Hematopoietic multipotent progenitor cell treated with erythropoietin and hydrocortisone succinate and interleukin-3 and kit ligand, for 4 days (in vitro differentiated cells): ENCODE data around the gene NCOA3.
A peak's percentile ranks its signal among the peaks of the same experiment; 100 is the strongest.
"Not testable (repeated sequence)": the region's sequence is repeated elsewhere in the genome, so short reads cannot be mapped to it uniquely, and the experiment has no call there.

ENCODE experiments used
- DNase-seq: peaks from one replicate; pipeline ENCODE4 v3.0.0-alpha.2; 2015

The NCOA3 gene

DNA sequence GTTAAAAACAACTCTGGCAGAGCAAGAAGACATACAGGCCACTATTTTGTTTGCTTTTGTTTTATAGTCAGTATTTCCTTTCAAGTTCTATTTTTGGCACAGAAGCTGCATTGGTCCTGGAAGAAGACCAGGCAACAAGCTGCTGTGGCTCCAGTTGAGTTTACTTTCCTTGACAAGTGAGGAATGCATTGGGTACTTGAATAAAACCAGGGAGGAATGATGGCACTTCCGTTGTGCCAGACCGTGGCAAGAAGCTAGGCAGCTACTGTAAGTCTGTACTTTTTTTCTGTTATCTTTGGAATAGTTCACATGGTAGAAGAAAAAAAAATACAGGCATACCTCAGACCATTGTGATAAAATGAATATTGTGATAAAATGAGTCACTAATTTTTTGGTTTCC lies 66.3 kb downstream of the NCOA3 start:
- peak; percentile 29 for DNase-seq

GRCh38 chr20:47568837-47569410 lies 67.2 kb downstream of the NCOA3 start:
- no peak for DNase-seq

- DNase-seq: no peak
Observed at GRCh38 chr20:47571426-47571825, 69.7 kb downstream of the NCOA3 start.

DNA sequence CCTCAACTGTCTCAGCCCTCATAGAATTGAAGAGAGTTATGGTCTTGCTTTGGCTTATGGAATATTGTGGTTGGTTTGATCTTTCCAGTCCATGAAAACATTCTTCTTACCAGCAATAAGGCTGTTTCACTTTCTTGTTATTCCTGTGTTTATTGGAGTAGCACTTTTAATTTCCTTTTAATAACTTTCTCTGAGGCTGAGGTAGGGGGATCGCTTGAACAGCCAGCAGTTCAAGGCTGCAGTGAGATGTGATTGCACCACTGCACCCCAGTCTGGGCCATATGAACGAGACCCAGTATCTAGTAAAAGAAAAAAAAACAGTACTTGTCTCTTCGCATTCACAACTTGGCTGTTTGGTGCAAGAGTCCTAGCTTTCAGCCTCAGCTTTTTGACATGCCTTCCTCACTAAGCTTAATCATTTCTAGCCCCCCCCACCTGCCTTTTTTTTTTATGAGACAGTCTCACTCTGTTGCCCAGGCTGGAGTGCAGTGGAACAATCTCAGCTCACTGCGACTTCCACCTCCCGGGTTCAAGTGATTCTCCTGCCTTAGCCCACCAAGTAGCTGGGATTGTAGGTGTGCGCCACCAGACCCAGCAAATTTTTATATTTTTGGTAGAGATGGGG lies 70.5 kb downstream of the NCOA3 start:
- DNase-seq: no peak

DNA sequence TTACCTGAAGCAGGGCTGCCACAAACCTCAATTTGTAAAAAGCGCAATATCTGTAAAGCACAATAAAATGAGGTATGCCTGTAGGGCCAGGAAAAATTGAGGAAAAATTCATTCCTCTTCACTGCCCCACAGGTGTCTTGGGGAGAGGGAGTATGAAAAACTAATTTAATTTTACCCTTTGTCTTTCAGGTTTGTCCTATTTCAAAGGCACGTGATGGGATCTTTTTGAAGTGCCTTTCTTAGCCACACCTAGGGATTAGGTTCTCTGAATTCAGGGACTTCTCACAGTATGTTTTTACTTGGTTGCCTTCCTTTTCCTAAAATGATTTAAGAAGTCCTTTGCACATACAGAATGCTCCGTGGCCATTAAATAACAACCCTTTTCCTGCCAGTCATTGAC lies 71.9 kb downstream of the NCOA3 start:
- DNase-seq: no peak

DNA sequence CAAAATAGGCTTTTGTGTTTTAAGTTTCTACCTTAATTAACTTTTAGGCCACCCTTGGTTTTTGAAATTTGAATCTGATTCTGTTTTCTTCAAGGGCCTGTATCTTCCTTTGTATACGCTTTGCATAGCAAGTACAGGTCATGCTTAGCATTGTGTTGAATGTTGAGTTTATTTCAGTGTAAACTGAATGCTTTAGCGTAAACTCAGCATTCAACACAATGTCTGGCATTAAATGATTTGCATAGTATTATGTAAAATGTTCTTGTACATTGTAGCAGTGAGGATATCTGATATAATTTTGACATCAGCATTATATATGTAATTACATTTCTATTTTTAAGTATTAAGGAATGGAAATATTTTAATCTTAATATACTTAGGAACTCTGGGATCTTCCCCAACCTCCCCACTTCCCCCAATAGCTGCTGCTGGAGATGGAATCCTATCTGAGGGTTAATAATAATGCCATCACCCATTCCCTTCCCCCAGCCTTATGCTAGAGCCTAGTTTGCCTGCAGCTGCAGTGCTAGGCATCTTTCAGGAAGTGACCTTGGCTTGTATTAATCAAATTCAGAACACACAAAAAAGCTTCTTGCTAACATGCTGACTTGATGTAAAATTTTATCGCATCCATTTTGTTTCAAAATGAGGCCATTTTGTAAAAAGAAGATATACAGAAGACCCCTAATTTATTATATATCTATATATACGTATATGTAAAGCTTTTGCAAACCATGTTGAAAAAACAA lies 73.1 kb downstream of the NCOA3 start:
- DNase-seq: peak; percentile 60

DNA sequence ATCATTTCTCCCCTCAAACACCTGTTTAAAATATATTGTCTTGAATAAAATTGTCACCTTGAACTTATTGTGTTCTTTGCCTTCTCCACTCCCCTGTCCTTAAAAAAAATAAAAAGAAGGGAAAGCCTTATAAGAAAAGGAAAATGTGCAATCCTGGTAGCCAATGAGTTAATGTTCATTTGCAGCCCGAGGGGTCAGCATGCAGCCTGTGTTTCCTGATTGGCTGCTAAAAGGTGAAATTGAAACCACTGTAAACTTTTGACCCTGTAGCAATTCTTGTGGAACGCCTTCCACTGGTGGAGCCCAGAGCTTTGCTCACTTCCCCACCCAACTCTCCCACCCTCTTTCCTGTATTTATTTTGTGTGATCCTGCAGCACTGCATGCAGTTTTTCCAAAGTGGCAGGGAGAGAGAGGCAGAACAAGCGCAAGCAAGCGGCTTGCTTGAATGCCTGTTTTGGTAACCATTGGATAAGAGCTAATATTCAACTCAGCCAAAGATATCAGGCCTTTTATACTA lies 74.9 kb downstream of the NCOA3 start:
- peak; percentile 68 for DNase-seq

GRCh38 chr20:47577314-47577713 lies 75.6 kb downstream of the NCOA3 start:
- DNase-seq: no peak

DNA sequence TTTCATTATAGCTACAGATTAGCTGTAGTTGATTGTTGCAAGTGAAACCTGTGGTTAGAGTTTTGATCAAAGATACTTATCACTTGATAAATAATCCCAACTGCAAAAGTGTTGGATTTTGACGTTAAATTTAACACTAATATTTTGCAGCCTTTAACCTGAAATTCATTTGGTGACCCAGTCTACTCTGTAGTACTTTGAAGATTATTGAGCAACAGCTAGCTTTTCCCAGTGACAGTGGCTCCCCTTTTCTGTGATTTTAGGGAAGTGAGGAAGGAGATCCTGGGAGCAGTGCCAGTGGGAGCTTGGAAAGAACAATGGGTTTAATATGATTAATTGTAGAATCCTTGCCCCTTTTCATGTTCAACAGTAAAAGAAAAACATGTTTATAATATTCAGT lies 76.9 kb downstream of the NCOA3 start:
- DNase-seq: no peak

DNA sequence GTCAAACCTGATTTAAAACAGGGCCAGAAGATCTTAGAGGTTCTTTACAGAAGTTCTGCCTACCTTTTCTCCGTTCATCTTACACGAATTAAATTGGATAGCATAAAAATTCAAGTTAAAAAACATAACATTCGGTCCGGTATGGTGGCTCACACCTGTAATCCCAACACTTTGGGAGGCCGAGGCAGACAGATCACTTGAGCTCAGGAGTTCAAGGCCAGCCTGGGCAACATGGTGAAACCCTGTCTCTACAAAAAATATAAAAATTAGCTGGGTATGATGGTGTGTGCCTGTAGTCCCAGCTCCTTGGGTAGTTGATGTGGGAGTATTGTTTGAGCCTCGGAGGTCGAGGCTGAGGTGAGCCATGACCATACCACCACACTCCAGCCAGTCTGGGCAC lies 79.0 kb downstream of the NCOA3 start:
- not testable (repeated sequence) for DNase-seq

DNA sequence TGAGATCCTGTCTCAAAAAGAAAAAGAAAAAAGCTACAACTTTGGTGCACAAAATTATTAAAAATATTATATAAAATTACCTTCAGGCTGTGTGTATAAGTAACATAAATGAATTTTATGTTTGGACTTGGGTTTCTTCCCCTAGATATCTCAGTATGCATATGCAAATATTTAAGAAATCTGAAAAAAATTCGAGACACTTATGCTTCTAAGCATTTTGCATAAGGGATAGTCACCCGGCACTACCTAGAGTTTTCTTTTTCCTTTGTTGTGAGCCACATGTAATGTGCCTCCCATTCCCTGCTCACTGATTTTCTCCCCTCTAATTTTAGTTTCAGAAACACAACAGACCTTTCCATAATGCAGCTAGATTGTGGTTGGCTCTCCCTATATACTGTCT lies 79.4 kb downstream of the NCOA3 start:
- DNase-seq: no peak

DNA sequence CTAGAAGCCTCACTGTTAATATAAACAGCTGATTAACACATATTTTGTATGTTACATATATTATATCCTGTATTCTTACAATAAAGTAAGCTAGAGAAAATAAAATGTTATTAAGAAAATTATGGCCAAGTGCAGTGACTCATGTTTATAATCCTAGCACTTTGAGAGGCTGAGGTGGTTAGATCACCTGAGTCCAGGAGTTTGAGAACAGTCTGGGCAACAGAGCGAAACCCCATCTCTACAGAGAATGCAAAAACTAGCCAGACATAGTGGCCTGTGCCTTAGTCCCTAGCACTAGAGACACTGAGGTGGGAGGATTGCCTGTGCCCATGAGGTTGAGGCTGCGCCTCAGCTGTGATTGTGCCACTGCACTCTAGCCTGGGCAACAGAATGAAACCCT lies 81.9 kb downstream of the NCOA3 start:
- no peak for DNase-seq

- DNase-seq: no peak
Observed at GRCh38 chr20:47585087-47585747, 83.5 kb downstream of the NCOA3 start.

GRCh38 chr20:47586649-47587294 lies 85.1 kb downstream of the NCOA3 start:
- DNase-seq: no peak

DNA sequence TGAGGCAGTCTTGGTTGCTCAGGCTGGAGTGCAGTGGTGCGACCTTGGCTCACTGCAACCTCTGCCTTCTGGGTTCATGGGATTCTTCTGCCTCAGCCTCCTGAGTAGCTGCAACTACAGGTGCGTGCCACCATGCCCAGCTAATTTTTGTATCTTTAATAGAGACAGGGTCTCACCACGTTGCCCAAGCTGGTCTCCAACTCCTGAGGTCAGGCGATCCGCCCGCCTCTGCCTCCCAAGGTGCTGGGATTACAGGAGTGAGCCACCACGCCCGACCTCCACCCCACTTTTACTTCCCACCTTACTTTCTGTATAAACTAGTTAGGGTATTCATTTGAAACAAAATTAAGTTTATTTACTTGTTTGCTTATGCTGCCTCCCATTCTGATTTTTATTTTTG lies 86.5 kb downstream of the NCOA3 start:
- DNase-seq: no peak

DNA sequence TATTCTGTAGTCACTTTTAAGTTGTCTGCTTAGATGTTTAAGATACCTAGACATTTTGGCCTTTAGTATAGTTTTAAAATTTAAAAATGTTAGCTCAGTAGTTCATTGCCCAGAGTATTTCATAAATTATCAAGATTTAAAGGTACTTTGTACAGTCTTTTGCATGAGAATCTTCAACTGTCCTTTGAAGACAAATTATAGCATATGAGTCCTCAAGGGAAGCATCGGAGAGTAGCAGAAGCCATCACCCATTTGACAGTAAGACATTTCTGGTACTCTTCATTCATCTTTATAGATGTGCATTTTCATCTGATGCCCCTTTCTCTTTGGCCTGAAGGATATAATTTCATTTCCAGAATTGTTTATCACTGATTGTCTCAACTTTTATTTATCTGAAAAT lies 89.5 kb downstream of the NCOA3 start:
- no peak for DNase-seq

DNA sequence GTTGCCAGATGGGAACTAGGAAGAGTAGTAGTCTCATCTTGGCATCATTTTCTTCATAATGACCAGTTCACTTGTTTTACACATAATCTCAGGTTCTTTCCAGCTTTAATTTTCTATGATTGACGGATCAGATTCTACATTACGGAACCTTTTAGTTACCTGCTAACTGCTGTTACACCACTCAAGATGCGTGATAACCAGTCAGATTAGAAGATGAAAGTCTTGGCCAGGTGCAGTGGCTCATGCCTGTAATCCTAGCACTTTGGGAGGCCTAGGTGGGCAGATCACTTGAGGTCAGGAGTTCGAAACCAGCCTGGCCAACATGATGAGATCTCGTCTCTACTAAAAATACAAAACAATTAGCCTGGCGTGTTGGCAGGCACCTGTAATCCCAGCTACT lies 92.5 kb downstream of the NCOA3 start:
- DNase-seq: no peak

GRCh38 chr20:47595138-47595537 lies 93.5 kb downstream of the NCOA3 start:
- not testable (repeated sequence) for DNase-seq

DNA sequence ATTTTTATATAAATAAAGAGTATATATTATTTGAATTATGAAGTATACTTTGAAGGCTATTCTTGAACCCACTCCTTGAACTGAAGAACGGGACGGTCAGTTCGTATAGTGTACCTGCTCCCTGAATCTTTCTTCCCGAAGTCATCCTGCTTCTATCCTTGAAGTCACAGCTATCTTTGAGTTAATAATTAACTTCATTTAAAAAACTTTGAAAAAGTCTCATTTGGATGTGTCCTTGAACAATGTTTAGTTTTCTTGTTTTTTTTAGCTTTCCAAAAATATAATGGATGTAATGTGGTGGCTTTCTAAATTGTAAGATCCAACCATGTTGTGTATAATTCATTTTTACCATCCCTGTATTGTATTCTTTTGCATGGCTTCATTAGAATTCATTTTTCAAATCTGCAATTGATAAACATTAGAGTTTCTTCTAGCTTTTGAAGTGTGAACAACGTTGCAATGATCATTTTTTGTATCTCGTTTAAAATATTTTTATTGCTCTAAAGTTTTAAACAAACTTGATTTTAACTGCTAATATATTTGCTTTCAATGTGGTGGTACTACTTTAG lies 94.4 kb downstream of the NCOA3 start:
- DNase-seq: no peak

- no peak for DNase-seq
Observed at GRCh38 chr20:47597090-47597489, 95.4 kb downstream of the NCOA3 start.

DNA sequence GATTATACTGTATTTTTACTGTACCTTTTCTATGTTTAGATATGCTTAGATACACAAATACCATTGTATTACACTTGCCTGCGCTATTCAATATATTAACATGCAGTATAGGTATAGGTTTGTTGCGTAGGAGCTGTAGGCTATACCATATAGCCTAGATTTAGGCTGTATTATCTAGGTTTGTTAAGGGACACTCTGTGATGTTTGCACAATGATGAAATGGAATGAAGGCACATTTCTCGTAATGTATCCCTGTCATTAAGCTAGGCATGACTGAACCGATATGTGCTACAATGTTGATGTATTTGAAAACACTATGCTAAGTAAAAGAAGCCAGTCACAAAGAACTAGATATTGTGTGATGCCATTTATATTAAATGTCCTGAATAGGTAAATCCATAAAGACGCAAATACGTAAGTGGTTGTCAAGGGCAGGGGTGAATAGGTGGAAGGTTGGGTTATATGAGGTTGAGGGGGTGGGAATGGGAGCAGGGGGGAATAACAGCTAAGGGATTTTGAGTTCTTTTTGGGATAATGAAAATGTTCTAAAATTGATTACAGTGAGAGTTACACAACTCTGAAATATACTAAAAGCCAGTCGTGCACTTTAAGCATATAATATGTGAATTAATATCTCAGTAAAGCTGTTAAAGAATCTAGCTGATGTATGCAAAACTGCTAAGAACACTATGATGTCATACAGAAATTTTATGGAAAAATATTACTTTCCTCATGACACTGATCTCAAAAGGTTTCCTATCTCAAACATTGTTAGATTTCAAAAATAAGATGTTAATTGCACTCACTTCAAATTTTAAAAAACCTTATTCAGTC lies 97.4 kb downstream of the NCOA3 start:
- DNase-seq: no peak
